ENCODE measurements around the gene FAAP100. TPM values are rescaled to one million over a fixed set of nuclear protein-coding genes. Genes with fewer than 3 reads are reported as not detected.
"Not testable (repeated sequence)": the region's sequence is repeated elsewhere in the genome, so short reads cannot be mapped to it uniquely, and the experiment has no call there.

The FAAP100 gene
- polyA plus RNA-seq, 1 donor (not counting 4 experiments of a cell fraction or from before 2014, with no cell fraction given): 3.8 TPM

GRCh38 chr17:81589612-81590011 lies 37.5 kb upstream of the FAAP100 start:
- dilution Hi-C loops (cut with MboI; ENCODE audit: extremely low pct_ligation_motif_present, low sequenced_read_pairs): no loop called here
- Histone ChIP-seq H3K36me3 (ENCODE audit: control insufficient read depth in 2 of 2, extremely low read depth in 1 of 2, insufficient read depth in 2 of 2, low read length in 2 of 2) (peaks cover 34 to 40% of the 10 kb centered on the region in 2 experiments), H3K4me3 (ENCODE audit: control insufficient read depth in 2 of 3, extremely low read depth in 1 of 3, insufficient read depth in 2 of 3, low read depth in 1 of 3, low read length in 3 of 3) (no peak overlapping the region), H3K4me1 (ENCODE audit: control insufficient read depth, extremely low read depth, insufficient read depth, low read length) (no peaks in the 10 kb centered on the region), H3K79me2 (ENCODE audit: control insufficient read depth, insufficient read depth, low read length) (peaks cover 4% of the 10 kb centered on the region), H3K4me2 (ENCODE audit: control insufficient read depth, extremely low read depth, insufficient read depth, low read depth, low read length) (no peak overlapping the region), H4K20me1 (ENCODE audit: control insufficient read depth, extremely low read depth, insufficient read depth, low read length) (no peaks in the 10 kb centered on the region), H3K9me3 (ENCODE audit: control insufficient read depth, low read depth, low read length) (no peaks in the 10 kb centered on the region), H3K9ac (ENCODE audit: control insufficient read depth, extremely low read depth, insufficient read depth, low read length) (no peak overlapping the region), H3K27ac (ENCODE audit: control insufficient read depth, insufficient read depth, low read length) (no peak overlapping the region), H3K9me1 (ENCODE audit: control insufficient read depth, extremely low read depth, insufficient read depth, low read length) (no peaks in the 10 kb centered on the region), H2AFZ (ENCODE audit: control insufficient read depth, low read length) (no peak overlapping the region), H3K27me3 (ENCODE audit: control insufficient read depth, extremely low read depth, insufficient read depth, low read length) (no peaks in the 10 kb centered on the region)
- TF ChIP-seq EZH2 (IDR thresholded peaks at IDR 0.05; ENCODE audit: low read length) (no peak), CTCF (optimal IDR thresholded peaks at IDR 0.05 in 1 of 3, IDR thresholded peaks at IDR 0.05 in 1 of 3, conservative IDR thresholded peaks at IDR 0.05 in 1 of 3; ENCODE audit: extremely low read depth in 1 of 3, insufficient read depth in 2 of 3, low read length in 3 of 3) (no peak)
- no peak for DNase-seq (ENCODE audit: low read depth, low spot score)
- no peak for FAIRE-seq

- H3K79me2 ChIP-seq (ENCODE audit: control insufficient read depth, insufficient read depth, low read length): peaks cover 1% of the 10 kb centered on the region
- no peak overlapping the region for H3K4me2 ChIP-seq (ENCODE audit: control insufficient read depth, extremely low read depth, insufficient read depth, low read depth, low read length)
- H3K36me3 ChIP-seq (ENCODE audit: control insufficient read depth in 2 of 2, extremely low read depth in 1 of 2, insufficient read depth in 2 of 2, low read length in 2 of 2): peaks cover 28 to 38% of the 10 kb centered on the region in 2 experiments
- FAIRE-seq (no peak), DNase-seq (ENCODE audit: low read depth, low spot score) (no peak)
- H3K27me3 ChIP-seq (ENCODE audit: control insufficient read depth, extremely low read depth, insufficient read depth, low read length): no peaks in the 10 kb centered on the region
- H3K9ac ChIP-seq (ENCODE audit: control insufficient read depth, extremely low read depth, insufficient read depth, low read length): no peak overlapping the region
- H3K27ac ChIP-seq (ENCODE audit: control insufficient read depth, insufficient read depth, low read length): no peak overlapping the region
- H3K4me1 ChIP-seq (ENCODE audit: control insufficient read depth, extremely low read depth, insufficient read depth, low read length): peaks cover 8% of the 10 kb centered on the region
- no peak for TF ChIP-seq CTCF (optimal IDR thresholded peaks at IDR 0.05 in 1 of 3, IDR thresholded peaks at IDR 0.05 in 1 of 3, conservative IDR thresholded peaks at IDR 0.05 in 1 of 3; ENCODE audit: extremely low read depth in 1 of 3, insufficient read depth in 2 of 3, low read length in 3 of 3)
- TF ChIP-seq EZH2 (IDR thresholded peaks at IDR 0.05; ENCODE audit: low read length): no peak
- H4K20me1 ChIP-seq (ENCODE audit: control insufficient read depth, extremely low read depth, insufficient read depth, low read length): no peaks in the 10 kb centered on the region
- dilution Hi-C loops (cut with MboI; ENCODE audit: extremely low pct_ligation_motif_present, low sequenced_read_pairs): no loop called here
- H3K9me3 ChIP-seq (ENCODE audit: control insufficient read depth, low read depth, low read length): no peaks in the 10 kb centered on the region
- H2AFZ ChIP-seq (ENCODE audit: control insufficient read depth, low read length): no peak overlapping the region
- no peaks in the 10 kb centered on the region for H3K9me1 ChIP-seq (ENCODE audit: control insufficient read depth, extremely low read depth, insufficient read depth, low read length)
- no peak overlapping the region for H3K4me3 ChIP-seq (ENCODE audit: control insufficient read depth in 2 of 3, extremely low read depth in 1 of 3, insufficient read depth in 2 of 3, low read depth in 1 of 3, low read length in 3 of 3)
These were observed 33.9 kb upstream of the FAAP100 start for GRCh38 chr17:81586096-81586495.

- H3K79me2 ChIP-seq (ENCODE audit: control insufficient read depth, insufficient read depth, low read length); FAIRE-seq; H3K9me3 ChIP-seq (ENCODE audit: control insufficient read depth, low read depth, low read length); H2AFZ ChIP-seq (ENCODE audit: control insufficient read depth, low read length); H3K4me2 ChIP-seq (ENCODE audit: control insufficient read depth, extremely low read depth, insufficient read depth, low read depth, low read length); H3K9me1 ChIP-seq (ENCODE audit: control insufficient read depth, extremely low read depth, insufficient read depth, low read length); H3K4me3 ChIP-seq (ENCODE audit: control insufficient read depth in 2 of 3, extremely low read depth in 1 of 3, insufficient read depth in 2 of 3, low read depth in 1 of 3, low read length in 3 of 3); DNase-seq (ENCODE audit: low read depth, low spot score); H4K20me1 ChIP-seq (ENCODE audit: control insufficient read depth, extremely low read depth, insufficient read depth, low read length); H3K27ac ChIP-seq (ENCODE audit: control insufficient read depth, insufficient read depth, low read length); H3K4me1 ChIP-seq (ENCODE audit: control insufficient read depth, extremely low read depth, insufficient read depth, low read length); H3K9ac ChIP-seq (ENCODE audit: control insufficient read depth, extremely low read depth, insufficient read depth, low read length); H3K27me3 ChIP-seq (ENCODE audit: control insufficient read depth, extremely low read depth, insufficient read depth, low read length); dilution Hi-C loops (cut with MboI; ENCODE audit: extremely low pct_ligation_motif_present, low sequenced_read_pairs): not testable (repeated sequence)
- H3K36me3 ChIP-seq (ENCODE audit: control insufficient read depth in 2 of 2, extremely low read depth in 1 of 2, insufficient read depth in 2 of 2, low read length in 2 of 2): peaks cover 25 to 29% of the 10 kb centered on the region in 2 experiments
These were observed 32.6 kb upstream of the FAAP100 start for GRCh38 chr17:81584771-81585170.
